NB4 (cell line): ENCODE data around the gene SOBP.

Experiments
- POLR2A ChIP-seq: IDR thresholded peaks from 2 replicates; pipeline ENCODE4 v1.6.1; 2011; ENCODE audit warnings: mild to moderate bottlenecking; ENCODE audit not compliant: insufficient read length; ENCODE audit errors: extremely low read depth
- TF ChIP-seq, protein P1 (sequence below): IDR thresholded peaks from one replicate; pipeline ENCODE4 v1.5.1; 2012; ENCODE audit warnings: low read depth, low read length
- TF ChIP-seq, protein P2 (sequence below): IDR thresholded peaks from 2 replicates; pipeline ENCODE4 v1.6.1; 2011; ENCODE audit warnings: low read depth, low read length

DNA sequence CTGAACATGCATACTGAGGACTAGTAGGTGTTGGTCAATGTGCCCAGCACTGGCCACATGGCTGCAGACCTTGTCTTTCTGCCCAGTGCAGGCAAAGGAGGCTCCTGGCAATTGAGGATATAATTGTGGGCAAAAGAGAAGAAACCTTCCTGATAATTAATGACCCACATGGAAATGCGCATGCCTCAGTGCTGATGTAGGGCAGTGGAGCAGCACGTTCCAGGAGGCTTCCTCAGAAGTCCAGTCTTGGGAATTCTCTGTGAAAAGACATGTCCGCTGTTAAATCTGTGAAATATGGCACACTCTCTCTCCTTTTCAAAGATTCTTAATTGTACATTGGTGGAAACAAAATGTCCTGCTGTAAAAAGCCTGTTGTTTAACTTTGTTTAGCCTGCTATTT is 34.7 kb downstream of the SOBP start:
- TF ChIP-seq, protein P1, sequence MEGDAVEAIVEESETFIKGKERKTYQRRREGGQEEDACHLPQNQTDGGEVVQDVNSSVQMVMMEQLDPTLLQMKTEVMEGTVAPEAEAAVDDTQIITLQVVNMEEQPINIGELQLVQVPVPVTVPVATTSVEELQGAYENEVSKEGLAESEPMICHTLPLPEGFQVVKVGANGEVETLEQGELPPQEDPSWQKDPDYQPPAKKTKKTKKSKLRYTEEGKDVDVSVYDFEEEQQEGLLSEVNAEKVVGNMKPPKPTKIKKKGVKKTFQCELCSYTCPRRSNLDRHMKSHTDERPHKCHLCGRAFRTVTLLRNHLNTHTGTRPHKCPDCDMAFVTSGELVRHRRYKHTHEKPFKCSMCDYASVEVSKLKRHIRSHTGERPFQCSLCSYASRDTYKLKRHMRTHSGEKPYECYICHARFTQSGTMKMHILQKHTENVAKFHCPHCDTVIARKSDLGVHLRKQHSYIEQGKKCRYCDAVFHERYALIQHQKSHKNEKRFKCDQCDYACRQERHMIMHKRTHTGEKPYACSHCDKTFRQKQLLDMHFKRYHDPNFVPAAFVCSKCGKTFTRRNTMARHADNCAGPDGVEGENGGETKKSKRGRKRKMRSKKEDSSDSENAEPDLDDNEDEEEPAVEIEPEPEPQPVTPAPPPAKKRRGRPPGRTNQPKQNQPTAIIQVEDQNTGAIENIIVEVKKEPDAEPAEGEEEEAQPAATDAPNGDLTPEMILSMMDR = no peak
- no peak for TF ChIP-seq POLR2A
- TF ChIP-seq, protein P2, sequence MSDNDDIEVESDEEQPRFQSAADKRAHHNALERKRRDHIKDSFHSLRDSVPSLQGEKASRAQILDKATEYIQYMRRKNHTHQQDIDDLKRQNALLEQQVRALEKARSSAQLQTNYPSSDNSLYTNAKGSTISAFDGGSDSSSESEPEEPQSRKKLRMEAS = no peak
